Measurements from ENCODE around the gene ASPA.

- TF ChIP-seq CTCF (IDR thresholded peaks at IDR 0.05), result no peak
- TF ChIP-seq POLR2A (IDR thresholded peaks at IDR 0.05), result no peak
- TF ChIP-seq POLR2AphosphoS5 (IDR thresholded peaks at IDR 0.05), result no peak
These were observed 37.7 kb downstream of the ASPA start for GRCh38 chr17:3513305-3514035.

Measured in sigmoid colon (tissue), 4 donors.